ENCODE data around the gene CKAP2L. TPM values are rescaled to one million over a fixed set of nuclear protein-coding genes. Genes with fewer than 3 reads are reported as not detected.

CKAP2L gene
- total and polyA plus RNA-seq, 9 of the 15 experiments (the other 6 are each of a cell fraction or from before 2014, with no cell fraction given), result 10.4 to 21.9 (median 14.2) TPM

GRCh38 chr2:112692495-112692911 lies 71.9 kb downstream of the CKAP2L start (continued):
- TF ChIP-seq GMEB1 (CRISPR knock-in tag; IDR thresholded peaks at IDR 0.05), result no peak
- no peak for TF ChIP-seq ZBTB43 (CRISPR knock-in tag; IDR thresholded peaks at IDR 0.05)
- TF ChIP-seq ETV5 (CRISPR knock-in tag; IDR thresholded peaks at IDR 0.05; ENCODE audit: low read depth), result no peak; the same call in 1 of the 2 replicates
- TF ChIP-seq SNIP1 (IDR thresholded peaks at IDR 0.05; ENCODE audit: low read depth), result no peak
- TF ChIP-seq HIVEP1 (CRISPR knock-in tag; IDR thresholded peaks at IDR 0.05), result no peak
- TF ChIP-seq ZFX (CRISPR knock-in tag; IDR thresholded peaks at IDR 0.05), result no peak
- 0 out of 2 replicates have a peak, but pooled peaks have one; percentile 14 for TF ChIP-seq BCOR (IDR thresholded peaks at IDR 0.05)
- TF ChIP-seq MEIS2 (IDR thresholded peaks at IDR 0.05; ENCODE audit: partially characterized antibody), result peak; percentile 25
- TF ChIP-seq BRD4 (IDR thresholded peaks at IDR 0.05), result no peak
- no peak for TF ChIP-seq CEBPZ (IDR thresholded peaks at IDR 0.05; ENCODE audit: borderline replicate concordance, low read depth, low read length)
- TF ChIP-seq CBFA2T2 (conservative IDR thresholded peaks at IDR 0.05), result peak; percentile 41
- no peak for TF ChIP-seq ZNF124 (CRISPR knock-in tag; IDR thresholded peaks at IDR 0.05)
- TF ChIP-seq SNAPC5 (CRISPR knock-in tag; IDR thresholded peaks at IDR 0.05), result no peak
- peak; percentile 62 for TF ChIP-seq CBFA2T3 (IDR thresholded peaks at IDR 0.05)
- TF ChIP-seq ZBTB34 (CRISPR knock-in tag; IDR thresholded peaks at IDR 0.05), result no peak
- no peak for TF ChIP-seq ZNF518B (CRISPR knock-in tag; IDR thresholded peaks at IDR 0.05)
- no peak for TF ChIP-seq POLR2AphosphoS2 (IDR thresholded peaks at IDR 0.05; ENCODE audit: low read length)
